Sigmoid colon (tissue), 7 donors: ENCODE data around the gene KCTD3. TPM values are rescaled to one million over a fixed set of nuclear protein-coding genes. Genes with fewer than 3 reads are reported as not detected.

Experiments
- DNase-seq: peaks from one replicate; pipeline ENCODE4 v3.0.0-alpha.2; 2019
- H3K27ac ChIP-seq, 4 donors: fragments of 200-600 bp; sonication (generic); one replicate each; pipeline ENCODE4 v1.5.1; 2016 to 2019; ENCODE audit warnings: mild to moderate bottlenecking in 1 of 4
- H3K27me3 ChIP-seq, 3 donors: fragments of 200-600 bp; sonication (generic); one replicate each; pipeline ENCODE4 v1.5.1; 2019; ENCODE audit warnings: mild to moderate bottlenecking in 1 of 3
- H3K36me3 ChIP-seq, 4 donors: fragments of 200-600 bp; sonication (generic); one replicate each; pipeline ENCODE4 v1.5.1; 2016 to 2019
- H3K4me1 ChIP-seq, 4 donors: fragments of 200-600 bp; sonication (generic); one replicate each; pipeline ENCODE4 v1.5.1; 2017 to 2019
- H3K4me3 ChIP-seq, 4 donors: fragments of 200-600 bp; sonication (generic); one replicate each; pipeline ENCODE4 v1.5.1; 2017 to 2019; ENCODE audit warnings: mild to moderate bottlenecking in 2 of 4, moderate library complexity in 1 of 4
- H3K9me3 ChIP-seq, 4 donors: fragments of 200-600 bp in 3 of 4; sonication (generic) in 3 of 4; one replicate each; pipeline versions ENCODE4 v1.5.1 to v1.6.1; 2013 to 2019
- EP300 ChIP-seq, 4 donors: sonication (generic); formaldehyde crosslinking; IDR thresholded peaks; one replicate each; pipeline ENCODE4 v1.6.1; 2017; ENCODE audit warnings: antibody characterized with exemption in 4 of 4
- POLR2A ChIP-seq, 2 donors: fragments of 450-650 bp; IDR thresholded peaks; one replicate each; pipeline ENCODE4 v1.6.1; 2016; ENCODE audit warnings: antibody characterized with exemption in 2 of 2, mild to moderate bottlenecking in 2 of 2, moderate library complexity in 2 of 2
- POLR2AphosphoS5 ChIP-seq, 4 donors: sonication (generic); formaldehyde crosslinking; IDR thresholded peaks; one replicate each; pipeline ENCODE4 v1.6.1; 2017; ENCODE audit warnings: antibody characterized with exemption in 4 of 4
- WGBS, 2 donors: extraction: QIAGEN DNeasy Blood & Tissue Kit; methylation state at CpG; one replicate each; pipeline ENCODE4 v1.1.7; 2013; 5-methylcytosine and 5-hydroxymethylcytosine counted together
- intact Hi-C: fragments of 100-400 bp; cut with DNase I; formaldehyde crosslinking; loops from one replicate; pipeline ENCODE4 v1.15.1; 2023
- polyA plus RNA-seq, 3 donors: library from polyadenylated mRNA; stranded (reverse); fragments of 200-250 nt; gene quantifications; one replicate each; pipeline ENCODE4 v1.2.3, GENCODE V29; 2013
- total RNA-seq, 4 donors: library from RNA; depleted of rRNA; stranded (reverse); fragments of >200 nt; gene quantifications; one replicate each; pipeline ENCODE4 v1.1.0, GENCODE V29; 2016
- TF ChIP-seq, protein P1 (sequence below), 4 experiments: fragments of 450-650 bp in 3 of 4; fragments of 200-600 bp in 1 of 4; IDR thresholded peaks; one replicate each; pipeline ENCODE4 v1.5.1; 2016 to 2019; ENCODE audit warnings: antibody characterized with exemption in 4 of 4, mild to moderate bottlenecking in 3 of 4, moderate library complexity in 2 of 4
- donor health status: healthy with polysubstance abuse.
- donor health status: Bipolar disorder and iron deficiency.
- donor health status: healthy.

The KCTD3 gene
- total and polyA plus RNA-seq, 7 donors = 17.6 to 136 (median 93.0) TPM

DNA sequence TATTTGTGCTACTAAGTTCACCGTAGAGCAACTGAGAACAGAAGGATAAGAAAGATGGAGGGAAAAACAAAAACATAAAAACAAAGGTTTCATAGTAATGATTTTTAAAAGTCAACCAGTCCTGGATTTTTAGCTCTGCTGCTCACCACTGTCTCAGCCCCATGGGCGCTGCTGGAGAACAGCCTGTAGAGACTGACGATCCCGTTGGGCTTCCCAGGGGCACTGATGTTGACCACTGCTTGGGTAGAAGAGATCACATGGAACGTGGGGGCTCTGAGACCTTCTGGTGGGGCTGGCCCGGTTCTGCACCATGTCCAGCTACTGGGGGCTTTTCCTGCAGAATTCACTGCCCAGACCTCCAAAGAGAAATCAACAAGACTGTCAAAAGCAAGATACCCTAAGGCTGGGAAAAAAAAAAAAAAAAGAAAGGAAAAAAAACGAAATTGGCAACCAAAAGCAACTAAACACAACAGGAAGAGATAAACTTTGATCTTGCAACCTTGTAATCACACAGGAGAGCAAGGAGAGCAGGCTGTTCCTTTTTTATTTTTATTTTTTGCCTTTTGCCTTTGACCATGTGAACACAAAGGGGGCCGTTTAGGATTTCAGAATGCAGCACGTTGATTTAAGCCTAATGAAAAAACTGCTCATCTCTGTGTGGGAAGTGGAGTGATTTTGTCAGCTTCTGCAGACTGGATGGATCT is 83.5 kb downstream of the KCTD3 start:
- Histone ChIP-seq H3K4me1 (no peaks in the 10 kb centered on the region), H3K4me3 (no peak overlapping the region), H3K36me3 (no peaks in the 10 kb centered on the region), H3K9me3 (no peaks in the 10 kb centered on the region), H3K27ac (no peak overlapping the region), H3K27me3 (no peaks in the 10 kb centered on the region)
- WGBS, 2 donors = 65 to 71% methylated on average over 9 of the region's 9 CpGs
- TF ChIP-seq POLR2AphosphoS5 (IDR thresholded peaks at IDR 0.05) (no peak), POLR2A (IDR thresholded peaks at IDR 0.05) (no peak), EP300 (IDR thresholded peaks at IDR 0.05) (no peak)
- TF ChIP-seq, protein P1, sequence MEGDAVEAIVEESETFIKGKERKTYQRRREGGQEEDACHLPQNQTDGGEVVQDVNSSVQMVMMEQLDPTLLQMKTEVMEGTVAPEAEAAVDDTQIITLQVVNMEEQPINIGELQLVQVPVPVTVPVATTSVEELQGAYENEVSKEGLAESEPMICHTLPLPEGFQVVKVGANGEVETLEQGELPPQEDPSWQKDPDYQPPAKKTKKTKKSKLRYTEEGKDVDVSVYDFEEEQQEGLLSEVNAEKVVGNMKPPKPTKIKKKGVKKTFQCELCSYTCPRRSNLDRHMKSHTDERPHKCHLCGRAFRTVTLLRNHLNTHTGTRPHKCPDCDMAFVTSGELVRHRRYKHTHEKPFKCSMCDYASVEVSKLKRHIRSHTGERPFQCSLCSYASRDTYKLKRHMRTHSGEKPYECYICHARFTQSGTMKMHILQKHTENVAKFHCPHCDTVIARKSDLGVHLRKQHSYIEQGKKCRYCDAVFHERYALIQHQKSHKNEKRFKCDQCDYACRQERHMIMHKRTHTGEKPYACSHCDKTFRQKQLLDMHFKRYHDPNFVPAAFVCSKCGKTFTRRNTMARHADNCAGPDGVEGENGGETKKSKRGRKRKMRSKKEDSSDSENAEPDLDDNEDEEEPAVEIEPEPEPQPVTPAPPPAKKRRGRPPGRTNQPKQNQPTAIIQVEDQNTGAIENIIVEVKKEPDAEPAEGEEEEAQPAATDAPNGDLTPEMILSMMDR (IDR thresholded peaks at IDR 0.05) = no peak
- intact Hi-C loops = no loop called here
- DNase-seq = no peak

DNA sequence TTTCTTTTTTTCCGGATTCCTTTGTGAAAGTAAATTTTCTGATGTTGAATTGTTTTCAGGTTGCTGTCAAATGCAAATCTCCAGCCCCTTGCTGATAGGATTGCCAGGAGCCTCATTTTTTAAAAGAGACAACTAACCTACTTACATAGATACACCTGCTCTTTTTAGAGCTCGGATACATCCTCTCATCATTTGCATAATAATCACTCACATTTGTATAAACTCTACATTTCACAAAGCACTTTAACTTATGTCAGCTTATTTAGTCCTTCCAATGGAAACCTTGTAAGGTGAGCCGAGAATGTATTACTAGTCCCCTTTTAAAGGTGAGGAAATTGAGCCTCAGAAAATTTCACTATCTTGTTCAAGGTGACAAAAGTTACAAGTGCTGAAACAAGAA is 84.8 kb downstream of the KCTD3 start:
- Histone ChIP-seq H3K4me3 (no peak overlapping the region), H3K4me1 (no peaks in the 10 kb centered on the region), H3K36me3 (no peaks in the 10 kb centered on the region), H3K9me3 (no peaks in the 10 kb centered on the region), H3K27me3 (no peaks in the 10 kb centered on the region), H3K27ac (no peak overlapping the region)
- TF ChIP-seq POLR2AphosphoS5 (IDR thresholded peaks at IDR 0.05) = no peak
- no peak for DNase-seq
- intact Hi-C loops = no loop called here
- WGBS, 2 donors = 54 to 77% methylated on average over 3 of the region's 3 CpGs

GRCh38 chr1:215652371-215652770 is 85.3 kb downstream of the KCTD3 start:
- no peak for TF ChIP-seq POLR2A (IDR thresholded peaks at IDR 0.05)
- DNase-seq = no peak
- Histone ChIP-seq H3K27ac (no peak overlapping the region), H3K27me3 (no peaks in the 10 kb centered on the region), H3K4me1 (no peaks in the 10 kb centered on the region), H3K4me3 (no peak overlapping the region), H3K36me3 (no peaks in the 10 kb centered on the region), H3K9me3 (no peaks in the 10 kb centered on the region)
- 77 to 83% methylated on average over 1 of the region's 1 CpG for WGBS, 2 donors
- intact Hi-C loops = no loop called here

DNA sequence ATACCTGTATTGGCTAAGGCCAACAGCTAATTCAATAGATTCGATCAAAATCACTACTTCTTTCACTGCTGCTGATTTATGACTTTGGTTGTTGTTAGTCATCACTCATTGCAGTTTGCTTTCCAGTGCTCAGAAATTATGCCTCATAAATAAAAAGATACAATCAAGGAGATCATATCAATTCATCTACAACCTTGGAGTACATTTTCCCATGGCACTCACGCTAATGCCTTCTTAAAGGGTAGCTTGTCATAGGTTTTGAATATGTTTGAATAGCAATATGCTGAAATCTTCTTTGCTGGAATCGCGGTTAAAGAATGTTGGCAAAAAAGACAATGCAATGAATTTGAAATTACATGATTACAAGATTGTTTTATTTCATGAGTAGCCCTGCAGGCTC is 89.9 kb downstream of the KCTD3 start:
- intact Hi-C loops = no loop called here
- 91 to 92% methylated on average over 4 of the region's 4 CpGs for WGBS, 2 donors
- no peak overlapping the region for H3K4me3 ChIP-seq
- H3K4me1 ChIP-seq = no peaks in the 10 kb centered on the region
- no peaks in the 10 kb centered on the region for H3K27me3 ChIP-seq
- H3K9me3 ChIP-seq = no peaks in the 10 kb centered on the region
- TF ChIP-seq, protein P1 (IDR thresholded peaks at IDR 0.05) = no peak
- TF ChIP-seq EP300 (IDR thresholded peaks at IDR 0.05) (no peak), POLR2AphosphoS5 (IDR thresholded peaks at IDR 0.05) (no peak), POLR2A (IDR thresholded peaks at IDR 0.05) (no peak)
- H3K36me3 ChIP-seq = no peaks in the 10 kb centered on the region
- DNase-seq = no peak
- H3K27ac ChIP-seq = no peak overlapping the region

GRCh38 chr1:215660259-215660658 is 93.2 kb downstream of the KCTD3 start:
- TF ChIP-seq POLR2A (IDR thresholded peaks at IDR 0.05) = no peak
- no peak for TF ChIP-seq POLR2AphosphoS5 (IDR thresholded peaks at IDR 0.05)
- TF ChIP-seq, protein P1 (IDR thresholded peaks at IDR 0.05) = no peak
- no peak for TF ChIP-seq EP300 (IDR thresholded peaks at IDR 0.05)
- Histone ChIP-seq H3K4me3 (no peak overlapping the region), H3K9me3 (no peaks in the 10 kb centered on the region), H3K36me3 (no peaks in the 10 kb centered on the region), H3K27ac (no peak overlapping the region), H3K27me3 (no peaks in the 10 kb centered on the region), H3K4me1 (no peaks in the 10 kb centered on the region)
- DNase-seq = no peak
- intact Hi-C loops = no loop called here

- intact Hi-C loops = no loop called here
- no peaks in the 10 kb centered on the region for H3K4me1 ChIP-seq
- H3K27ac ChIP-seq = no peak overlapping the region
- no peaks in the 10 kb centered on the region for H3K9me3 ChIP-seq
- H3K36me3 ChIP-seq = no peaks in the 10 kb centered on the region
- H3K27me3 ChIP-seq = no peaks in the 10 kb centered on the region
- TF ChIP-seq, protein P1 (IDR thresholded peaks at IDR 0.05) = no peak
- TF ChIP-seq EP300 (IDR thresholded peaks at IDR 0.05) (no peak), POLR2AphosphoS5 (IDR thresholded peaks at IDR 0.05) (no peak), POLR2A (IDR thresholded peaks at IDR 0.05) (no peak)
- DNase-seq = no peak
- WGBS, 2 donors = 72 to 80% methylated on average over 1 of the region's 1 CpG
- H3K4me3 ChIP-seq = no peak overlapping the region
Measured at GRCh38 chr1:215661033-215661432, 93.9 kb downstream of the KCTD3 start.
